ENCODE results near the gene HBD.

GRCh38 chr11:5234381-5234834, at the start of gene HBD:
- TF ChIP-seq CTCF (conservative IDR thresholded peaks at IDR 0.05; ENCODE audit: low read length): no peak
- no peak for TF ChIP-seq EZH2phosphoT487 (IDR thresholded peaks at IDR 0.05; ENCODE audit: borderline replicate concordance, low read depth, low read length)

All from OCI-LY7 (cell line).